HUDEP-2 (cell line): ENCODE measurements around the gene CDH4.
"Not testable (repeated sequence)": the region's sequence is repeated elsewhere in the genome, so short reads cannot be mapped to it uniquely, and the experiment has no call there.

Experiments used
- DNase-seq, 76 experiments: peaks; one replicate each; lab custom pipeline; 2025; ENCODE audit not compliant: unreplicated experiment in 76 of 76; lab: John Stamatoyannopoulos, UW

The CDH4 gene

DNA sequence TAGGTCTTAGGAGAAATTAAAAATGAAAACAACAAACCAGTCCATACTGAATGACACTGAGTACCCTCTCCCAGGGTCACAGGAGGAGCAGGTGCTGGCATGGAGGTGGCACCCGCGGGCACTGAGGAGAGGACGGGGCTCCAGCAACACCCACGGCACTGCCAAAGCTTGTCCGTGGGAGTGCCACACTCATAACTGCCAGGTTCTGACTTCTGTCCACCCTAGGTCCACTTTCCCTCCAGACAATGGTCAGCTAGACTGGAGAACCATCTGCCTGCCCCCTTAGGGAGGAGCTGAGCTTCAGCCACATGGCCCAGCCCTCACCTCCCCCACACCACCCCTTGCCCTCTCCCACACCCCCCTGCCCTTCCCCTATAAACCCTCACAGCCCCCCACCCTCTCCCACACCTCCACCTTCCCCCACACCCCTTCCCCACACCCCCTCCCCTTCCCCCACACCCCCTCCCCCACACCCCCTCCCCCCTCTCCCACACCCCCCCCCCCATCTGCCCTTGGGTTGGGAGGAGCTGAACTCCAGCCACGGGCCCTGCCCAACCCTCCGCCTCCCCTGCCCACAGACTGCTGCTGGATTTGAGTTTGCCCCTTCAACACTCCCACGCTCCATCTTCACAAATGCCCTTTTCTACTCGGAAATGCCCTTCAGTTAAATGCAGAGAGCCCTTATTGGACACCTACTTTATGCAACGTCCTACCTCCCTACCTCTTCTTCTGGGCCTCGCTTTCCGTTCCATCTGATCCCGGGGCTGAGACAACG, 684.1 kb downstream of the CDH4 start:
- DNase-seq, result peak in 1 of 76 experiments; percentile 21

DNA sequence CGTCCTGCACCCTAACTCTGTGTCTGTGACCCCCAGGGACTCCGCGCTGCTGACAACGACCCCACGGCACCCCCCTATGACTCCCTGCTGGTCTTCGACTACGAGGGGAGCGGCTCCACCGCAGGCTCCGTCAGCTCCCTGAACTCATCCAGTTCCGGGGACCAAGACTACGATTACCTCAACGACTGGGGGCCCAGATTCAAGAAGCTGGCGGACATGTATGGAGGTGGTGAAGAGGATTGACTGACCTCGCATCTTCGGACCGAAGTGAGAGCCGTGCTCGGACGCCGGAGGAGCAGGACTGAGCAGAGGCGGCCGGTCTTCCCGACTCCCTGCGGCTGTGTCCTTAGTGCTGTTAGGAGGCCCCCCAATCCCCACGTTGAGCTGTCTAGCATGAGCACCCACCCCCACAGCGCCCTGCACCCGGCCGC, 684.7 kb downstream of the CDH4 start:
- no peak for DNase-seq

DNA sequence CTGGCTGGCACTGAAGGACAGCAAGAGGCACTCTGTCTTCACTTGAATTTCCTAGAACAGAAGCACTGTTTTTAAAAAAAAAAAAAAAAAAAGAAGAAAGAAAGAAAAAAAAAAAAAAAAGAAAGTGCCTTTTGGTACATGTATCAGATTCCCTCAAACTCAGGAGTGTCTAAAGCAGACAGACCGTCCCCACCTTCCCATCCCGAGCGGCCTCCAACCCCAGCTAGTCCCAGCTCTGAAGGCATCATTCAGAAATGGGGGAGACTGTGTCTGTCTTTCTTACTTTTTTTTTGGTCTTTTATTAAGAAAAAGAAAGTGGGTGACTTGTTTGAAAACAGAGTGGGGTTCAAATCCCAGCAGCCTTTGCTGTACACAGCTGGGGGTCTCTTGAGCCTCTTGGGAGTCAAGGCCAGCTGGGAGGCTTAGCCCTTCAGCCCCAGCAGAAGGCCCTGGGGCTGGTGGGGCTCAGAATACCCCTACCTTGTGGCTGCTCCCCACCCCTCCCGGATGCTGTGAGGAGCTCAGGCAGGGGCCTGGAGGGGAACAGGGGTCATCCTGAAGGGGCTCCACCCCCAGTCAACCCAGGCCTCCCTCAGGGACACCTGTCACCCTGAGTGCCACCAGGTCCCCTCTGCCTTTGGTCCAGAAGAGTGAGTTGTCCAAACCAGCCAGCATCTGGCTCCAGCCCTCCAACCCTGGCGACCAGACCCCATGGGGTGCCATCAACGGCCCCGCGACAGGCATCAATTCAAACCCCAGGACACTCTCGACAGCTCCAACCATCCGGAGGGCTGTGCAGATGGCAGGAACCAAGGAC, 685.3 kb downstream of the CDH4 start:
- DNase-seq, result no peak

DNA sequence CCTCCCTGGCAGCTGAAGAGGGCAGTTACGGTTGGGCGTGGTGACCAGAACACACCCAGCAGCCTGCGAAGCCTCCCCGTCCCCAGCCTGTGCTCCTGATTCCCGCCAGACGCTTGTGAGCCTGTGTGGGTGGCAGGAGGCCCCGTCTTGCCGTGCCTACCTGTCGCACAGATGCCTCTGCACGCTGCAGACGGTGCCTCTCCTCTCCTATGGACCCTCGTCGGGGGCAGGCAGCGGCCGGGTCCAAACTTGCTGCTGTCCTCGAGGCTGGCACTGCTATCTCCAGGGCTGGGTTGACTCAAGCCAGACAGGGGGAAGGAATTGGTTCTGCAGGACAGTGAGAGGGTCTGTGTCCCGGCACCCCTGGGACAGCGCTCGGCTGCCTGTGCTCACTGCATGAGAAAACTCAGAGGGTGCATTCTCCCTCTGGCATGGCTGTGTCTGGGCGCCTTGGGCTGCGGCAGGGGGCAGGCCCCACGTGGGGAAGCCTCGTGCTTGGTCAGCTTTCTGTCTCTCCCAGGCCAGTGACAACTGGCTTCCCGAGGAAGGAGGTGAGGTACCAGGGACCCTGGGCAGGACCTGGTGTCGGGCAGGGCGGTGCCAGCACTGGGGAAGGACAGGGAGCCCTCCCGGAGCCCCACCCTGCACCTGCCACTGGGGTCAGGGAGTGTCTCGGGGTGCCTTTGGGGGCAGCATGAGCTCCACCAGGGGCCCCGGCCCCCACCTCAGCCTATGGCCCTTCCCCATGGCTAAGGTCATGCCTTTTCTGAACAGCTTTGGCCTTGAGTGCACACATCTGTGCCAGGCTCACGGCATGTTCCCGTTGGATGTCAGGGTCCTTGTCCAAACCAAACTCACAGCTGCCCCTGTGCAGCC, 686.1 kb downstream of the CDH4 start:
- peak in 9 of 76 experiments; percentile 1 to 27 (median 13) for DNase-seq

DNA sequence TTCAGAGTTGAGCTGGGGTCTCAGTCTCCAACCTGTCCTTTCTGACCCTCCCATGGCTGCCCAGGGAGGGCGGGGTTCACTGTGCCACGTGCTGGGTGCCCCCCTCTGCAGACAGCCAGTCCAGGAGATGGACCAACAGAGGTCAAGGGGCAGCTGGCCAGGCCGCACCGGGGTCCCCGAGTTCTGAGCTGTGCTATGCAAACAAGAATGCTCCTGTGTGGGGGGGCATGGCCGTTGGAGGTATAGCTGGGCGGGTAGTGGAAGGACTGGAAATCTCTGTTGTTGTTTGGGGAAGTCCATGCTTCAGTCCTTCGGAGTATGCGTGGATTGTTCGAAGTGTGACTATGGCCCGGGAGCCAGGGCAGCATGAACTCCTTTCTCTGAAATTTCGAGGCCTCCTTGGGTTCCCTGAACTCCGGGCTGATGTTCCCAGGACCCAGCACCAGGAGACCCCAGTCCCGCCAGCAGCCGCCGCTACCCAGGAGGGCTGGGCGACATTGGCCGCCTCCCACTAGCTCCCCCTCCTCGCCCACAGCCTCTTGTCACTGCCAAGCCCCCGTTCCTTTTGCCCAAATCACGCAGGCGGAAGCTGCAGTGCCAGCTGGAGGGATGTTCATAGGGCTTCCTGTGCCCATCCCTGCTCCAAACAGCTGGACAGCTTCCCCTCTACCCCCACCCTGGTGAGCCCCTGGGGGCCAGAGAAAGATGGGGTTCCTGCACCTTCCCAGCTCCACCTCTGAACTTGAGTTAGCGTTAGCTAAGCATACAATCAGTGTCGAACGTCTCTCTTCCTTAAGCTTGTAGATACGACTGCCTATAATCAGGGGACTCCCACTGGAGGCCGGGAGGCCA, 687.0 kb downstream of the CDH4 start:
- DNase-seq, result no peak

DNA sequence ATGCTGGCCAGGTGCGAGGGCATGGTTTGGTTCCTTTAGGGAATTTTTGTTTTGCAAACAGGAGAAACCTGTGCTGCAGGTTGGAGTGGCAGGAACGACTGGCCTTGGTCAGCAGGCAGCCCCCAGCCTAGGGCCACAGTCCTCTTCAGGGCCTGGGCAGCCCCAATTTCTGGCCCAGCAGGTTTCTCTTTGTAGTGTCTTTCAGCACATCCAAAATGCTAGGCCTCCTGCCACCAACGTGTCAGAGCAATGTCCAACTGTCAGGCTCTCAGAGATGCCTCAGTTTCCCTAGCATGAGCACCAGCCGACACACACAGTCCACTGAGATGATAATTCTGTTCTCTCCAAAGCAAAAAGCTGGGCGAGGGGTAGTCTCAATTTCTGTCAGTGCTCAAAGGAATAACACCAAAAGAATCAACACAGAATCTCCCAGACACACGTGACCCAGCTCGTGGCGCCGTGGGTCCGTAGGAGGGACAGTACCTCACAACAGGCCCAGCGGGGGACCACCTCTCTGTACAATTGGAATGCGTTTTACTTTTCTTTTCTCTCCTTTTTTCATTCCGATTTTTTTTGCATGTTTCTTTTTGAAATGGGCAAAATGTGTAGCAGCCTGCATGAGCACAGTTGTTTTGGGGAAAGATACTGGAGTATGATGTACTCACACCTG, 687.8 kb downstream of the CDH4 start:
- DNase-seq, result no peak

DNA sequence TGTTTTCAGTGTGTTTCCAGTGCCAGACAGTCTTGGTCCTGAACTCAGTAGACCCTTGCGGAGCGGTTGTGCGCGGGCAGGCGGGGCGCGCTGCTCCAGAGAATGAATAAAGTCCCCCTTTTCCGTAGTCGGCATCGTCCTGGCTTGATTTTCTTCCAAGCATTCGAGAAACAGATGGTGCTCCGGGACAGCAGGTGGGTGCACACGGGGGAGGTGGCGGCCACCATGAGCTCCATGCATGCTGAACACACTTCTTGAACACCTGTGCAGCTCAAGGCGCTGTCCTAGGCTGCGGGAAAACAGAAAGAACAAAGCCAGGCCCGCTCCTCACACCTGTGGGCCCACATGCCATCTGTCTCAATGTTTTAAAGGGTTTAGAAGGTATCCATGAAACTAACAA, 688.4 kb downstream of the CDH4 start:
- DNase-seq, result no peak

DNA sequence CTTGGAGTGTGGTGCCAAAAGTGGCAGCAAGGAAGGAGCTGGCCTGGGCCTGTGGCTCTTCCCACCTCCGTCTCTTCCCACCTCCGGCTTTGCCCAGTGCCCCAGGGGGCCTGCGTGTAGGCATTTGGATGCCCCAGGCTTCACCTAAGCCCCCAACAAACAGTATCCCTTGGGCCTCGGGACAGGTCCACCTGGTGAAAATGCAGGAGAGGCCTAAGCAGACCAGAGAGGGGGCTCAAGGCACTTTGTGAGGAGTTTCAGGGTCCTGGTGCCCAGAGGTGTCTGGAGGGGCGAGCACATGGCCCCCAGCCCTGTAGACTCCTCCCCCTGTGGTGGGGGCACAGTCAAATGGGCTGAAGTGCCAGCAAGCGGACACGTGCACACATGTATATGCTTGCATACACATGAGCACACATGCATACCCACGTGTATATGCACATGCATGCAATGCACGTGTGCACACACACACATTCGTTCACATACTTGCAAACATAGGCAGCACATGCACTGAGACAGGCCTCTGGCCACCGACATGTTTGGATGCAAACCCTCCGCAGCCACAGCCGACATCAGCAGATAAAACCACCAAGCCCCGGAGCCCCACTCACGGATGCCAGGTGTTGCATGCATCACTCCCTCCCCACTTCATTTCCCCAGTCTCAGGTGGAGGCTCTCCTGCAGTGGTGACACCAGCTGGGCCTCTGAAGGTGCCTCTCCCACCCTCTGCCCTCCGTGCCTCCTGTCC, 689.1 kb downstream of the CDH4 start:
- no peak for DNase-seq

DNA sequence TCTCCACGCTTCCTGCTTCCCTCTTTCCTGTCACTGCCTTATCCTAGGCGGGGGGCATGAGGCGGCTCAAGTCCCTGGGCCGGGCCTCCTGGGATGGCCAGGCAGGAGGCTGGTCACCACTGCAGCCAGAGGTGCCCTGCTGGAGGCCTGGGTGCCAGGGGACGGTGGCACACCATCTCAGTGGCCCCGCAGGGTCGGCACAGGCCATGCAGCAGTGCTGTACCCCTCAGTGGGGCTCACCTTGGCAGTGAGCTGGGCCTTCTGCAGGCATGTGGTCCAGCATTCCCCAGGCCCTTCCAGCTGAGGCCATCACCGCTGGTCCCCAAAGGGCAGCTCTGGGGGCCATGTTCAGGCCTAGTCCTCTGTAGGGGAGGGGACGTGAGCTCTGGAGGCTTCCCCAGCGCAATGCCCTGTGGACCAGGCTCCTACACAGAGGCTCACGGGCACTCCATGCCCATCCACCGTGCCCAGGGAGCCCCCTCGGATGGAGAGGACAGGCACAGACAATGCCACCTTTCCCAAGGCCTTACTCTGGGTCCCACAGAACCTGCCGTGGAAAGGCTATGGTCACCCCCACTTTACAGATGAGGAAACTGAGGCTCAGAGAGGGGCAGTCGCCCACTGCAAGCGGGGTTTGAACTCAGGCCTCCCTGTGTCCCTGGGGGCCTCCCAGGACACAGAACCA, 689.8 kb downstream of the CDH4 start:
- DNase-seq, result no peak

DNA sequence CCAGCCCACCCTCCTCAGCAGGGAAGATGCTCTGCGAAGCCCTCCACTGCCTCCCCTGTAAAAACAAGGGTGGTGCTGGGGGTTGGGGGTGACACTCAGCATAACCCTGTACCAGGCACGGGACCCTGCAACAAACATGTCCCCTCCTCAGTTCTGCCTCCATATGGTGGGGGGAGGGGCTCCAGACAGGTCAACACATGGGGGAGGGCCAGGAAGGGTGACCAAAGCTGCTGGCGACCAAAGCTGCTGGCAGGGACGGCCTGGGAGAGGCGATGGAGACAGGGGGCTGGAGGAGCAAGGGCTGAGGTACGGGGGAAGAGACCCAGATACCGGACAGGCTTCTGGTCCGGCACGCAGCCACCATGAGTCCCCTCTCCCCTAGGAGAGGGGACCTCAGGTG, 690.5 kb downstream of the CDH4 start:
- no peak for DNase-seq

DNA sequence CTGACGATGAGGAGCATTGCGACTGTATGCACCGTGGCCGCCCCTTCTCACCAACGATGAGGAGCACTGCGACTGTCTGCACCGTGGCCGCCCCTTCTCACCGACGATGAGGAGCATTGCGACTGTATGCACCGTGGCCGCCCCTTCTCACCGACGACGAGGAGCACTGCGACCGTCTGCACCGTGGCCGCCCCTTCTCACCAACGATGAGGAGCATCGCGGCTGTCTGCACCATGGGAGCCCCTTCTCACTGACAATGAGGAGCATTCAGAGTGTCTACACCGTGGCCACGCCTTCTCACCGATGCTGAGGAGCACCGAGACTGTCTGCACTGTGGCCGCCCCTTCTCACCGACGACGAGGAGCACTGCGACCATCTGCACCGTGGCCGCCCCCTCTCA, 692.9 kb downstream of the CDH4 start:
- DNase-seq, result not testable (repeated sequence)

DNA sequence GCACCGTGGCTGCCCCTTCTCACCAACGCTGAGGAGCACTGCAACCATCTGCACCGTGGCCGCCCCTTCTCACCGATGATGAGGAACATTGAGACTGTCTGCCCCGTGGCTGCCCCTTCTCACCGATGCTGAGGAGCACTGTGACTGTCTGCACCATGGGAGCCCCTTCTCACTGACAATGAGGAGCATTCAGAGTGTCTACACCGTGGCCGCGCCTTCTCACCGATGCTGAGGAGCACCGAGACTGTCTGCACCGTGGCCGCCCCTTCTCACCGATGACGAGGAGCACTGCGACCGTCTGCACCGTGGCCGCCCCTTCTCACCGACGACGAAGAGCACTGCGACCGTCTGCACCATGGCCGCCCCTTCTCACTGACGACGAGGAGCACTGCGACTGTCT, 693.4 kb downstream of the CDH4 start:
- not testable (repeated sequence) for DNase-seq

DNA sequence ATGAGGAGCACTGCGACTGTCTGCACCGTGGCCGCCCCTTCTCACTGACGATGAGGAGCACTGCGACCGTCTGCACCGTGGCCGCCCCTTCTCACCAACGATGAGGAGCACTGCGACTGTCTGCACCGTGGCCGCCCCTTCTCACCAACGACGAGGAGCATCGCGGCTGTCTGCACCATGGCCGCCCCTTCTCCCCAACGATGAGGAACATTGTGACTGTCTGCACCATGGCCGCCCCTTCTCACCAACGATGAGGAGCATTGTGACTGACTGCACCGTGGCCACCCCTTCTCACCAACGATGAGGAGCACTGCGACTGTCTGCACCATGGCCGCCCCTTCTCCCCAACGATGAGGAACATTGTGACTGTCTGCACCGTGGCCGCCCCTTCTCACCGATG, 696.0 kb downstream of the CDH4 start:
- DNase-seq, result not testable (repeated sequence)

DNA sequence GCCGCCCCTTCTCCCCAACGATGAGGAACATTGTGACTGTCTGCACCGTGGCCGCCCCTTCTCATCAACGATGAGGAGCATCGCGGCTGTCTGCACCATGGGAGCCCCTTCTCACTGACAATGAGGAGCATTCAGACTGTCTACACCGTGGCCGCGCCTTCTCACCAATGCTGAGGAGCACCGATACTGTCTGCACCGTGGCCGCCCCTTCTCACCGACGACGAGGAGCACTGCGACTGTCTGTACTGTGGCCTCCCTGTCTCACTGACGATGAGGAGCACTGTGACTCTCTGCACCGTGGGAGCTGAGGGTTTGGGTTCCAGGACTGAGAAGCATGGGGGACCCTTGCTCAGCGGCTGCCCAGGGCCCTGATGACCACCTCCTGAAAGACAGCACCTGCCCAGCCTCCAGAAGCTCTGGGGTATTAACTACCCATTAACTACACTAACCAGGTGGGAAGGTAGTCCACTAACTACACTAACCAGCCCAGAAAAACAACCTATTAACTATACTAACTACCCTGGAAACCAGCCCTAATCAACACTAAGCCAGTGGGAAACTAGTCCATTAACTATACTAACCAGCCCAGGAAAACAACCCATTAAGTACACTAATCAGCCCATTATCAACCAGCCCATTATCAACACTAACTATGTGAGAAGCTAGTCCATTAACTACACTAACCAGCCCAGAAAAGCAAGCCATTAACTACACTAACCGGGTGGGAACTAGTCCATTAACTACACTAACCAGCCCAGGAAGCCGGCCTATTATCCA, 696.7 kb downstream of the CDH4 start:
- no peak for DNase-seq

DNA sequence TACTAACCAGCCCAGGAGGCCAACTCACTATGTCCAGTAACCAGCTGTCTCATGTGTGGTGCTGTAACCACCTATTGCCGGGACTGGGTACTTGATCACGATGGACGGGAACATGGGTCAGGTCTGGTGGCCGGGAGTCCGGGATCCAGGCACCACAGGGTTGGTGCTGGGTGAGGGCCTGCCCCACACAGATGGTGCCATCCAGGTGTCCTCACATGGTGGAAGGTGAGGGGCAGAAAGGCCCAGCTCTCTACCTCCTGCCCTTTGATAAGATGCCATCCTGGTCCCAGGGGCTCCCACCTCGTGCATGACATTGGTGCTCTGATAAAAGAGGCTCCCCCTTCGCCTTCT, 697.3 kb downstream of the CDH4 start:
- DNase-seq, result no peak

DNA sequence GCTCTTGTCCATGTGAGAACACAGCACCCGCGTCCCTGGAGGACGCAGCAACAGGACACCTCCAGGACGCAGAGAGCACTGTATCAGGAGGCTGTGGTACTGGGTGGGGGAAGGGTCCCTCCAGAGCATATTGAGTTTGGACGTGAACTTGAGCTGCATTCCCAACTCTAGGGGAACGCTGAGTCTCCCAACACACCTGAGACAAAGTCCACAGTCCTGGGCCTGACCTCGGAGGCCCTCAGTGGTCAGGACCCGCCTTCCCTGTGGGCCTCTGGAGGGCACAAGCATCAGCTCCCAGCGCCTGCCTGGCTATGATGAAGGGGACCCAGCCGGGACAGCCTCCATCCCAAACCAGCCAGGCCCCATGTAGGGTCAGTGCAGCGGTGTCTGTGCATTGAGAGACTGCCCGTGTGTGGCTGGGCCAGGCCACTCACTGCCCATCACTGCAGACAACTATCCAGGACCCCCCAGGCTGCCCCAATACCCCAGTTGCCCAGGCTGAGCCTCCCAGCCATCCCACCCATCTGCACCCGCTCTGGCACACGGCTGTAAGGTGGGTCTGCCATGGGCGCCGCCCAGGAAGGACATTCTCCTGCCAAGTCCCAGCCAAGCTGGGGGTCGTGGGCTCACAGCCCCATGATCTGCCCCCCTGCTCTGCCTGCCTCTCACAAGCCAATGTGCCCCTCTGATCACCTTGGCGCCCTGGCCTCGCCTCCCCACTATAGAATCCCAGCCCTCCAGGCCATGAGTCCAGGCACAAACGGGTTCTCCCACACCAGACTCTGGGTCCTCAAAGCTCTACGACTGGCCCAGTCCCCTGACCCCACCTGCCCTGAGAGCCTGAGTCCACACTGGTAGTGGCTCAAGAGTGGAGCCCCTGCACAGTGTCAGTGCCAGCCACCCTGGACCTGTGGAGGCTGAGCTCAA, 697.9 kb downstream of the CDH4 start:
- DNase-seq, result no peak

DNA sequence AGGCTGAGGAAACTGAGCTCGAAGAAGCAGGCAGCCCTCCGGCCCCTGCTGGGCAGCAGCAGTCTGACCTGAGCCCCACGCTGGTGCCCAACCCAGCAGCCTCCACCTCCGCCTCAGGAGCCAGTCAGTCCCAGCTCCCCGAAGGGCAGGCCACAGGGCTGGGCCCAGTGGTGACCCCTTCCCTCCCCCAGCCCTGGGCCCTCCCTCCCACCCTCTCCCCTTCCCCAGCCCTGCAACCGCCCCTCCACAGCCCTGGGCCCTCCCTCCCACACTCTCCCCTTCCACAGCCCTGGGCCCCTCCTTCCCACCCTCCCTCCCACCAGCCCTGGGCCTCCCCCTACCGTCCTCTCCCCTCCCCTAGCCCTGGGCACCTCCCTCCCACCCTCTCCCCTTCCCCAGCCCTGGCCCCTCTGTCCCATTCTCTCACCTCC, 698.6 kb downstream of the CDH4 start:
- DNase-seq, result no peak
